Measurements from ENCODE around the gene MBD3L2. TPM values are rescaled to one million over a fixed set of nuclear protein-coding genes. Genes with fewer than 3 reads are reported as not detected.

The MBD3L2 gene
- total RNA-seq, 2 experiments from 2014 or later, result not detected

GRCh38 chr19:7074705-7075282, 25.7 kb downstream of the MBD3L2 start:
- Mint-ChIP-seq H3K4me3 (no peak overlapping the region), H3K27ac (no peak overlapping the region), H3K4me1 (peaks cover 6% of the 10 kb centered on the region), H3K27me3 (no peaks in the 10 kb centered on the region), H3K9me3 (peaks cover 29% of the 10 kb centered on the region), H3K36me3 (peaks cover 80% of the 10 kb centered on the region)
- no peak for DNase-seq

DNA sequence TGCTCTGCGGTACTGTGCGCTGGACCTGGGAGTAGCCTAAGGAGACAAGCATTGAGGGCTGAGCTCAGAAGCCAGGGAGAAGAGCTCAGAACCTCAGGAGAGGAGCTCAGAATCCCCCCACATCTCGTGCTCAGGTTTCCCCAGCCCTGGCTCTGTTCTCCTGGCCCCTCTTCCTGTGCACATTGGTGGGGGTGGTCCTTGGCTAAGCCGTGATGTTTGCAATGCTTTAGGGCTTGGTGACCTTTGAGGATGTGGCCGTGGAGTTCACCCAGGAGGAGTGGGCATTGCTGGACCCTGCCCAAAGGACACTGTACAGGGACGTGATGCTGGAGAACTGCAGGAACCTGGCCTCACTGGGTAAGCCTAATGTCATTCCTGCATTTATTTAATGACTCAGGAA, 27.0 kb downstream of the MBD3L2 start:
- peaks cover 4% of the 10 kb centered on the region for H3K4me1 Mint-ChIP-seq
- peaks cover 88% of the 10 kb centered on the region for H3K36me3 Mint-ChIP-seq
- peaks cover 37% of the 10 kb centered on the region for H3K9me3 Mint-ChIP-seq
- H3K27me3 Mint-ChIP-seq, result no peaks in the 10 kb centered on the region
- DNase-seq, result no peak
- H3K4me3 Mint-ChIP-seq, result no peak overlapping the region
- H3K27ac Mint-ChIP-seq, result no peak overlapping the region

GRCh38 chr19:7078008-7078407, 28.9 kb downstream of the MBD3L2 start:
- Mint-ChIP-seq H3K27ac (no peak overlapping the region), H3K36me3 (peaks cover 93% of the 10 kb centered on the region), H3K9me3 (peaks cover 45% of the 10 kb centered on the region), H3K4me1 (peaks cover 2% of the 10 kb centered on the region), H3K4me3 (no peak overlapping the region), H3K27me3 (no peaks in the 10 kb centered on the region)
- no peak for DNase-seq

DNA sequence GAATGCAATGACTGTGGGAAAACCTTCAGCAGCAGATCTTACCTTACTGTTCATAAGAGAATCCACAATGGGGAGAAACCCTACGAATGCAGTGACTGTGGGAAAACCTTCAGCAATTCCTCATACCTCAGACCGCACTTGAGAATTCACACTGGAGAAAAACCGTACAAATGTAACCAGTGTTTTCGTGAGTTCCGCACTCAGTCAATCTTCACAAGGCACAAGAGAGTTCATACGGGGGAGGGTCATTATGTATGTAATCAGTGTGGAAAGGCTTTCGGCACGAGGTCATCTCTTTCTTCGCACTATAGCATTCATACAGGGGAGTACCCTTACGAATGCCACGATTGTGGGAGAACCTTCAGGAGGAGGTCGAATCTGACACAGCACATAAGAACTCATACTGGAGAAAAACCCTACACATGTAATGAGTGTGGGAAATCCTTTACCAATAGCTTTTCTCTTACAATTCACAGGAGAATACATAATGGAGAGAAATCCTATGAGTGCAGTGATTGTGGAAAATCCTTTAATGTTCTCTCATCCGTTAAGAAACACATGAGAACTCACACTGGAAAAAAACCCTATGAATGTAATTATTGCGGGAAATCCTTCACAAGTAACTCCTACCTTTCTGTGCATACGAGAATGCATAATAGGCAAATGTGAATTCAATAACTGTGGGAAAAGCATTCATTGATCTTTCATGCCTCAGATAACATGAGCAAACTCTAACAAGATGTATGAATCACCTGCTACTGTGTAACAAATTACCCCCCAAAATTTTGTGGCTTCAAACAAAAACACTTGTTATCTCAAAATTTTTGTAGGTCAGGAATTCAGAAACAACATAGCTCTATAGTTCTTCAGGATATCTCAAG, 34.2 kb downstream of the MBD3L2 start:
- Mint-ChIP-seq H3K4me3 (no peak overlapping the region), H3K27ac (peak overlapping the region; percentile 19), H3K36me3 (peaks cover 90% of the 10 kb centered on the region), H3K27me3 (no peaks in the 10 kb centered on the region), H3K9me3 (peaks cover 45% of the 10 kb centered on the region), H3K4me1 (no peaks in the 10 kb centered on the region)
- DNase-seq, result no peak

DNA sequence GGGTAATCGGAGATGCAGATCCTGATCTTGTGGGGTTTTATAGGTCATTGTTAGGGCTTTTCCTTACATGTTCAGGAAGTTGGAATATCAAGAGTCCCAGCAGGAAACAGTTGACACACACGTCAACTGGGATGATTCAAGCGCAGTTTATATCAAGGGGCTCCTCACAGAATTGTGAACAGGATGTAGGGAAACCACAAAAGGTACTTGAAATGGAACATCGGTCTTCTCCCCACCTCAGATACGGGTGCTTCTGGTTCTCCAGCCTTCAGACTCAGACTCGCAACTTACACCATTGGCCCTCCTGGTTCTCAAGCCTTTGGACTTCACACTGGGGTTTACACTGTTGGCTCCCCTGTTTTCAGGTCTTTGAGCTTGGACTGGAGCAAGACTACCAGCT, 39.9 kb downstream of the MBD3L2 start:
- H3K36me3 Mint-ChIP-seq, result peaks cover 70% of the 10 kb centered on the region
- no peak overlapping the region for H3K4me3 Mint-ChIP-seq
- DNase-seq, result no peak
- peaks cover 39% of the 10 kb centered on the region for H3K9me3 Mint-ChIP-seq
- H3K27me3 Mint-ChIP-seq, result no peaks in the 10 kb centered on the region
- no peak overlapping the region for H3K27ac Mint-ChIP-seq
- peaks cover 8% of the 10 kb centered on the region for H3K4me1 Mint-ChIP-seq

- H3K27me3 Mint-ChIP-seq, result no peaks in the 10 kb centered on the region
- H3K27ac Mint-ChIP-seq, result peak overlapping the region; percentile 95
- DNase-seq, result no peak
- peak overlapping the region; percentile 92 for H3K4me3 Mint-ChIP-seq
- peaks cover 22% of the 10 kb centered on the region for H3K36me3 Mint-ChIP-seq
- peaks cover 33% of the 10 kb centered on the region for H3K9me3 Mint-ChIP-seq
- H3K4me1 Mint-ChIP-seq, result peaks cover 7% of the 10 kb centered on the region
Observed at GRCh38 chr19:7098096-7098495, 49.0 kb downstream of the MBD3L2 start.

GRCh38 chr19:7098701-7099596, 49.8 kb downstream of the MBD3L2 start:
- Mint-ChIP-seq H3K27me3 (no peaks in the 10 kb centered on the region), H3K4me3 (peak overlapping the region; percentile 92), H3K9me3 (peaks cover 30% of the 10 kb centered on the region), H3K36me3 (peaks cover 22% of the 10 kb centered on the region), H3K27ac (peak overlapping the region; percentile 95), H3K4me1 (peaks cover 7% of the 10 kb centered on the region)
- peak; percentile 90 for DNase-seq

- Mint-ChIP-seq H3K36me3 (peaks cover 22% of the 10 kb centered on the region), H3K27me3 (no peaks in the 10 kb centered on the region), H3K9me3 (peaks cover 28% of the 10 kb centered on the region), H3K27ac (peak overlapping the region; percentile 95), H3K4me1 (peaks cover 7% of the 10 kb centered on the region), H3K4me3 (peak overlapping the region; percentile 92)
- no peak for DNase-seq
Observed at GRCh38 chr19:7099597-7099921, 50.4 kb downstream of the MBD3L2 start.

Other genes with a start within 250 kb of the MBD3L2 start
- gene ADGRE1, start 161.7 kb upstream of the MBD3L2 start, total RNA-seq, result 1 to 10 TPM in 1 of 2 experiments, under 1 TPM in 1; 0.88 to 1.3 TPM
- not detected for gene MBD3L2B, start 27.9 kb upstream of the MBD3L2 start, total RNA-seq
- not detected for gene MBD3L5, start 18.7 kb upstream of the MBD3L2 start, total RNA-seq
- gene MBD3L4, start 9.1 kb upstream of the MBD3L2 start, total RNA-seq, result not detected
- gene MBD3L3, start 9.4 kb downstream of the MBD3L2 start, total RNA-seq, result not detected
- gene ZNF557, start 20.4 kb downstream of the MBD3L2 start, total RNA-seq, result 10 to 100 TPM; 10.5 to 11.6 TPM
- gene INSR, start 245.1 kb downstream of the MBD3L2 start, total RNA-seq, result 1 to 10 TPM; 1.2 to 1.4 TPM

Data from activated naive CD8-positive, alpha-beta T cell treated with anti-CD3 and anti-CD28 coated beads for 36 hours (primary cell).